ENCODE results near the gene CRYBA2.
A peak's percentile ranks its signal among the peaks of the same experiment; 100 is the strongest.

Gene CRYBA2

DNA sequence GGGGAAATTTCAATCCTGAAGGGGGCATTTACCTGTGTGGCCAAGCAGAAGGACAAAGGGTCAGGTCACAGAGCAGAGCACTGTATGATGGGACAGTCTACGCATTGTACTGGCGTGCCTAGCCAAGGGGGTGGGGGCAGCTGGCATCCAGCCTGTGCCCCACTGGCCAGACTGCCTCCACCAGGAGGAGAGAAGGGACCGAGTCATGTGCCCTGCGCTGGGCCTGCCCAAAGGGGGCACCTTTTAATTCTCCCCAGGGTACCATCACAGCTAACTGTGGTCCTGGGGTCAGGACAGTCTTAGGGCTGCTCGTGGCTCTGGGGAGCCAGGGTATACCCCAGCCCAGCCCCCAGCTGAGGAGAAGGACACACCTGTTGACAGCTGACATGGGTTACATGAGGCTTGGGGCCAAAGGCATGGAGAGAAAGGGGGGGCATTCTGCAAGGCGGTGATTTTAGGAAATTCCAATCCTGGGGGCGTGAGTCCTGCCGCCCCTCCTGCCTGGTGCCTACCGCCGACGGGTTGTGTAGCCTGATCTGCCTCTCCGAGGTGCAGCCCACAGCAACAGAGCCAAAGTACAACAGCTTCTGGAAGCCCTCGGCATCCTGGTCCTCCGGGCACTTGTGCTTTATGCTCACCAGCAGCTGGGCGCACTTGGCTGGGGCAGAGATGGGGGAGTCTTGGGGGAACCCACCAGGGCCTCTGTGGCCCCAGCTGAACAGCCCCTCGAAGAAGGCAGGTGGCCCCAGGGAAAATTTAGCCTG lies 37.1 kb upstream of the CRYBA2 start:
- H3K4me1 ChIP-seq (ENCODE audit: control insufficient read depth in 1 of 2, insufficient read depth in 1 of 2, low read depth in 1 of 2, low read length in 1 of 2), result no peaks in the 10 kb centered on the region
- no peaks in the 10 kb centered on the region for H3K36me3 ChIP-seq
- H3K9me3 ChIP-seq, result no peaks in the 10 kb centered on the region
- no peak overlapping the region for H3K4me3 ChIP-seq (ENCODE audit: low read depth in 1 of 2, low read length in 1 of 2)
- H3K27ac ChIP-seq, result no peak overlapping the region
- TF ChIP-seq, protein P1, sequence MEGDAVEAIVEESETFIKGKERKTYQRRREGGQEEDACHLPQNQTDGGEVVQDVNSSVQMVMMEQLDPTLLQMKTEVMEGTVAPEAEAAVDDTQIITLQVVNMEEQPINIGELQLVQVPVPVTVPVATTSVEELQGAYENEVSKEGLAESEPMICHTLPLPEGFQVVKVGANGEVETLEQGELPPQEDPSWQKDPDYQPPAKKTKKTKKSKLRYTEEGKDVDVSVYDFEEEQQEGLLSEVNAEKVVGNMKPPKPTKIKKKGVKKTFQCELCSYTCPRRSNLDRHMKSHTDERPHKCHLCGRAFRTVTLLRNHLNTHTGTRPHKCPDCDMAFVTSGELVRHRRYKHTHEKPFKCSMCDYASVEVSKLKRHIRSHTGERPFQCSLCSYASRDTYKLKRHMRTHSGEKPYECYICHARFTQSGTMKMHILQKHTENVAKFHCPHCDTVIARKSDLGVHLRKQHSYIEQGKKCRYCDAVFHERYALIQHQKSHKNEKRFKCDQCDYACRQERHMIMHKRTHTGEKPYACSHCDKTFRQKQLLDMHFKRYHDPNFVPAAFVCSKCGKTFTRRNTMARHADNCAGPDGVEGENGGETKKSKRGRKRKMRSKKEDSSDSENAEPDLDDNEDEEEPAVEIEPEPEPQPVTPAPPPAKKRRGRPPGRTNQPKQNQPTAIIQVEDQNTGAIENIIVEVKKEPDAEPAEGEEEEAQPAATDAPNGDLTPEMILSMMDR (IDR thresholded peaks at IDR 0.05), result no peak
- H3K27me3 ChIP-seq, result peaks cover 68% of the 10 kb centered on the region

DNA sequence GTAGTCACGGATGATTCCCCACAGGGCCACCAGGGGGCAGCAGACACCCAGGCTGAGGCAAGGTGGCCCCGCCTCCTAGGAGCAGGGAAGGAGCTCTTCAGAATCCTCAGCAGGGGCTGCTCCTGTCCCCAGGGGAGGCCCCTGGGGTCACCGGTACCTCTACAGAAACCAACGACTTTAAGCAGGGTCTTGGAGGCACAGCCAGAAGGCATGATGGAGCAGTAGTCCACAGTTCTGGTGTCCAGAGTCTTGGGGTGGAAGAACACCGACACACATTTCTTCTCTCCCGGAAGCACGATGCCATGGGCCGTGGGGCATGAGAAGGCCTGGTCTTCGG lies 36.6 kb upstream of the CRYBA2 start:
- Histone ChIP-seq H3K36me3 (no peaks in the 10 kb centered on the region), H3K27me3 (peaks cover 62% of the 10 kb centered on the region), H3K27ac (no peak overlapping the region), H3K4me1 (ENCODE audit: control insufficient read depth in 1 of 2, insufficient read depth in 1 of 2, low read depth in 1 of 2, low read length in 1 of 2) (no peaks in the 10 kb centered on the region), H3K9me3 (no peaks in the 10 kb centered on the region), H3K4me3 (ENCODE audit: low read depth in 1 of 2, low read length in 1 of 2) (no peak overlapping the region)
- TF ChIP-seq, protein P1 (IDR thresholded peaks at IDR 0.05), result no peak

DNA sequence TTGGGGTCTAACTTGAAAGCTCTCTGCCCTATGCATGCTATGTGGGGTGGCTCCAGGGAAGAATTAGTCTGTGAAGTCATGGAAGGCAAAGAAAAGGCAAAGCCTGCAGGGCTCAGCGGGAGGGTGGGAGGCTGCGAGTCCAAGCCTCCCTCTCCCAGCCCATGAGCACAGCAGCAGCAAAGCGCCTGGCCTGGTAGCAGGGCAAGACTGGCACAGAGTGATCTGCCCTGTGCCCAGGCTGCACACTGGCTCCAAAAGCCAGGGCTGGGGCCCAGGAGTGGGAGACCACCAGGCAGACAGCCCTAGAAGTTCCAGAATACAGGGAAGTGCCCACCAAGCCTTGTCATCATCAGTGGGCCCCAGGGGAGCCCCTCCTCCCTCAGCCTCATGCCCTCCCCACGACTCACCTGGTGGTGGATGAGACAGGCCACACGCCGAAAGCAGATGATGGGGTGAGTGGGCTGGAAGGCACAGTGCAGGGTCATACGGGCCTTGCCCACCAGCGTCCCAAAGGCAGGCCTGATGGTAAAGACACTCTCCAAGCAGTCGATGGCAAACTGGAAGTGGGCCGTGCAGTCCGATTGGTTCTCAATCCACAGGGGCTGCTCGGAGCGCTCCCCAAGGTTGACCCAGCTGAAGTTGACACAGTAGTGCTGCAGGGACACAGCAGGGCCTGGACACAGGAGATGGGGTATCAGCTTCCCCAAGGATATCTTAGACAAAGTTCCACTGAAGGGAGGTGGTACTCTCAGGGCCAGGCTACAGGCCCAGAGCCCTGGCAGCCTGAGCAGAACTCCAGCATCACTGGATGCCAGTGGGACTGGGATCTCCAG lies 36.0 kb upstream of the CRYBA2 start:
- H3K27me3 ChIP-seq, result peaks cover 62% of the 10 kb centered on the region
- H3K4me3 ChIP-seq (ENCODE audit: low read depth in 1 of 2, low read length in 1 of 2), result no peak overlapping the region
- H3K4me1 ChIP-seq (ENCODE audit: control insufficient read depth in 1 of 2, insufficient read depth in 1 of 2, low read depth in 1 of 2, low read length in 1 of 2), result no peaks in the 10 kb centered on the region
- no peak overlapping the region for H3K27ac ChIP-seq
- TF ChIP-seq, protein P1 (IDR thresholded peaks at IDR 0.05), result peak; percentile 82
- H3K9me3 ChIP-seq, result no peaks in the 10 kb centered on the region
- no peaks in the 10 kb centered on the region for H3K36me3 ChIP-seq

DNA sequence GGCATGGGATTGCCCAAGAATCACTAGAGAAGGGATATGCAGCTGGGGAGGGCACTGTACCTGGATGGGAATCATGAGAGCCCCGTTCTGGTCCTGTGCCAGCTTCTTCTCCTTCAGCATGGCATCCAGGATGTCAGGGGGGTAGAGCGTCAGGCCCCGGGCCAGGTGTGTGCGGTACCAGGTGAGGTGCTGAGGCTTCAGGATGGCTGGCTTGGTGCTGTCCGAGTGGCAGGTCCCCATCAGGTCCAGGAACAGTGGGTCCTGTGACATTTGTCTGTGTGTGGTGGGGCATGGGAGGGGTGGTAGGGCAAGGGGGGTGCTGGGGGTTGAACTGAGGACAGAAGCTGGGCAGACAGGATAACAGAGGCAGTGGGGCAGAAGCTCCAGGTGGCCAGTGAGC lies 34.9 kb upstream of the CRYBA2 start:
- H3K4me1 ChIP-seq (ENCODE audit: control insufficient read depth in 1 of 2, insufficient read depth in 1 of 2, low read depth in 1 of 2, low read length in 1 of 2), result no peaks in the 10 kb centered on the region
- no peaks in the 10 kb centered on the region for H3K36me3 ChIP-seq
- no peak overlapping the region for H3K27ac ChIP-seq
- H3K4me3 ChIP-seq (ENCODE audit: low read depth in 1 of 2, low read length in 1 of 2), result no peak overlapping the region
- peaks cover 62% of the 10 kb centered on the region for H3K27me3 ChIP-seq
- TF ChIP-seq, protein P1 (IDR thresholded peaks at IDR 0.05), result no peak
- H3K9me3 ChIP-seq, result no peaks in the 10 kb centered on the region

DNA sequence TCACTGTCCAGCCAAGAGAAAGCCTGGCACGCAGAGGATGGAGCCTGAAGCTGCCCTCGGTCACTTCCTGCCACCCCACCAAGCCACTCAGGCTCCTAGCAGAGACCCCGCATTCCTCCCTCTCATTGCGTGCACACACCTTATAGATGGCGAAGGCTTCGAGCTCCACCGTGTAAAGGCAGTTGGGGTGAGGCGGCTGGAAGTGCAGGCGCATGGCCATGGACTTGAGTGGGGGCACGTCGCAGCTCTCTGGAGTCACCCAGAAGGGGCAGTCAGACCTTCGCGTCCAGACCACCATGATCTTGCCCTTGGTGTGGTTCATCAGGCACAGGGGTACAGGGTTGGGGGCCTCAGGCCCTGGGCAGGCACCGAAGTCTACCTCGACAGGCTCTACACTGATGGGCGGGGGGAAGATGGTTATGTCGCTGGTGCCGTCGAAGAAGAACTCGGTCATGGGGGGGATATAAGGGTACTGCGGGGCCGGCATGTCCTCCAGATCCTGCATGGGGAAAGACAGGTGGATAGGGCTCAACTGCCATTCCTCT lies 34.4 kb upstream of the CRYBA2 start:
- H3K36me3 ChIP-seq, result no peaks in the 10 kb centered on the region
- TF ChIP-seq, protein P1 (IDR thresholded peaks at IDR 0.05), result no peak
- H3K27me3 ChIP-seq, result peaks cover 56% of the 10 kb centered on the region
- H3K9me3 ChIP-seq, result no peaks in the 10 kb centered on the region
- no peak overlapping the region for H3K4me3 ChIP-seq (ENCODE audit: low read depth in 1 of 2, low read length in 1 of 2)
- no peak overlapping the region for H3K27ac ChIP-seq
- no peaks in the 10 kb centered on the region for H3K4me1 ChIP-seq (ENCODE audit: control insufficient read depth in 1 of 2, insufficient read depth in 1 of 2, low read depth in 1 of 2, low read length in 1 of 2)

Data from neutrophil (primary cell).